Measurements from ENCODE around the gene TP53I11. TPM values are rescaled to one million over a fixed set of nuclear protein-coding genes. Genes with fewer than 3 reads are reported as not detected.
A peak's percentile ranks its signal among the peaks of the same experiment; 100 is the strongest.

The TP53I11 gene
- total RNA-seq, 1 donor from 2014 or later, result 6.8 TPM

DNA sequence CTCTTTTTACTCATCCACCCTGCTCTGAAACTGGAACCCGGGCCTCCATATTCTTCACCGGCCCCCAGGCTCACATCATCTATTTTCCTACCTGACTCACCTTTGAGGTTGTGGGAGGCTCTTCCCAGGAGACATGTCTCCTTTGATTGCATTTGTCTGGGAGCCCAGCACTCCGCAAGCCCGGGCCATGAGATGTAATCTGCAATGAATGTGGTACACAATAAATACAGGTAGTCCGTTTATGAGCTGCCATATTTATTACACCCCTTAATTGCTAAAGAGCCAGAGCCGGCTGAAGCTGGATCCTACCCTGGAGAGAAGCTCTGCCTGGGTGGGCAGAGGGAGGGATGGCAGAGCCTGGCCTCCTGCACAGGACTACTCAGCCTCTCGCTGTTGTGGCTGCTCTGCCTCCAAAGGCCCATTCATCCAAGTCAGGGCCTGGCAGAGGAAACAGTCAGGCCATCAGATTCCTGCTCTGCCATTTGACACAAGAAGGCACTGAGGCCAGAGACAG is 49.5 kb downstream of the TP53I11 start:
- Histone ChIP-seq H3K27ac (ENCODE audit: low read depth, low read length) (no peak overlapping the region), H3K4me3 (ENCODE audit: low read length in 3 of 3) (no peak overlapping the region), H3K9ac (ENCODE audit: low read depth in 1 of 3, low read length in 3 of 3) (no peak overlapping the region), H3K27me3 (ENCODE audit: control insufficient read depth in 3 of 3, insufficient read depth in 3 of 3, low read length in 3 of 3) (peaks cover 5 to 8% (median 5%) of the 10 kb centered on the region in 3 donors), H3K36me3 (ENCODE audit: control insufficient read depth in 3 of 3, insufficient read depth in 3 of 3, low read length in 3 of 3) (no peaks in the 10 kb centered on the region), H3K9me3 (ENCODE audit: control insufficient read depth in 3 of 3, low read length in 3 of 3) (peaks cover 0 to 4% (median 0%) of the 10 kb centered on the region in 3 donors), H3K4me1 (ENCODE audit: control insufficient read depth in 3 of 3, insufficient read depth in 3 of 3, low read length in 3 of 3) (no peaks in the 10 kb centered on the region)

DNA sequence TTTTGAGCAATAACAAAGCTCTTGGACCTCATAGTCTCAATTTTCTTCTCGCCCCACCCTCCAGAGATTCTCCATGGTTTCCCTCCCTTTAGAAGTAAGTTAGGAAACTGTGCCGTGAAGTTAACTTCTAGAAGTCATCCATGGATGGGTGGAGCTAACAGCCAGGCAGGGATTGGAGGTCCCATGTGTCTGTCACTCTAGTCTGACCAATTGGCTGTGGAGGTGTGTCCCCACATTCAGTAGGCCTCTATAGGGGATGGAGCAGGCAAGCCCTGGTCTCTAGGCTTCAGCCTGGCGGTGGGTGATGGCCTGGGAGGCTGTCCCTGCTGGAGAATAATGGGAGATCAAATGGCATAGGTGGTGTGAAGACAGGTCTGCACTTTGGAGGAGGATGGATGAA is 50.7 kb downstream of the TP53I11 start:
- Histone ChIP-seq H3K9me3 (ENCODE audit: control insufficient read depth in 3 of 3, low read length in 3 of 3) (peaks cover 0 to 4% (median 0%) of the 10 kb centered on the region in 3 donors), H3K9ac (ENCODE audit: low read depth in 1 of 3, low read length in 3 of 3) (no peak overlapping the region), H3K4me3 (ENCODE audit: low read length in 3 of 3) (no peak overlapping the region), H3K27me3 (ENCODE audit: control insufficient read depth in 3 of 3, insufficient read depth in 3 of 3, low read length in 3 of 3) (peaks cover 8 to 14% (median 11%) of the 10 kb centered on the region in 3 donors), H3K27ac (ENCODE audit: low read depth, low read length) (no peak overlapping the region), H3K36me3 (ENCODE audit: control insufficient read depth in 3 of 3, insufficient read depth in 3 of 3, low read length in 3 of 3) (no peaks in the 10 kb centered on the region), H3K4me1 (ENCODE audit: control insufficient read depth in 3 of 3, insufficient read depth in 3 of 3, low read length in 3 of 3) (no peaks in the 10 kb centered on the region)

DNA sequence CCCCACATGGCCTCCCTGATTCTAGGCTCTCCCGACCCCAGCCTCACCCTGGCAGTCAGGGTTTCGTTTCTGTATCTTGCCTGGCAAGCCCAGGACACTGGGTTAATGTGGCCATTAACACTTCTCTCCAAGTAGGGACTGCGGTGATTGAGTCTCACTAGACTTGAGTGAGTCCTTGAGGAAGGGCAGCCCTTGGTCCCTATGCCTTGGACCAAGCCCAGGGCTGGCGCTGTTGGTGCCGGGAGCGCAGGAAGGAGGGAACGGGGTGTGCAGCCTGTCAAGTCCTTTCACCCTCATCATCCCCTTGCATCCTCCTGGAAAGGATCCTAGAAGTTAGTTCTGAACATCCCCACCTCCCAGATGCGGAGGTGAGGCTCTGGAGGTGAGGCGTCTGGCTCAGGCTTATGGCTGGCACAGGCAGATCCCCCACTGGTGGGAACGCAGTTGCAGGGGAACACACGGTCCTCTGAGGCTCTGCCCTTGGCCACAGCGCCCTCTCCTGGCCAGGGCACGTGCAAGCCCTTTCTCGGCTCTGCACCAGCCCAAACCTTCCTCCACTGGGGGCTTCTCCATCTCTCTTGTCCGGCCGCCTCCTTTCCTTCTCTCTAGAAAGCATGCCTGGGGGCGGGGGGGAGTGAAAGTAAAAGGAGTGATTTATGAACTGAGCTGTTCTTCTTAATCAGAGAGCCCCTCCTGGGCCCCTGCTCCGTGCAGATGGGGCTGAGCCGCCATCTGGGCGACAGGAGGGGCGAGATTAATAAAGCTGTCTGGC is 56.7 kb downstream of the TP53I11 start:
- Histone ChIP-seq H3K9ac (ENCODE audit: low read depth in 1 of 3, low read length in 3 of 3) (peak overlapping the region in 1 of 3 donors; percentile 25), H3K27ac (ENCODE audit: low read depth, low read length) (no peak overlapping the region), H3K36me3 (ENCODE audit: control insufficient read depth in 3 of 3, insufficient read depth in 3 of 3, low read length in 3 of 3) (no peaks in the 10 kb centered on the region)

DNA sequence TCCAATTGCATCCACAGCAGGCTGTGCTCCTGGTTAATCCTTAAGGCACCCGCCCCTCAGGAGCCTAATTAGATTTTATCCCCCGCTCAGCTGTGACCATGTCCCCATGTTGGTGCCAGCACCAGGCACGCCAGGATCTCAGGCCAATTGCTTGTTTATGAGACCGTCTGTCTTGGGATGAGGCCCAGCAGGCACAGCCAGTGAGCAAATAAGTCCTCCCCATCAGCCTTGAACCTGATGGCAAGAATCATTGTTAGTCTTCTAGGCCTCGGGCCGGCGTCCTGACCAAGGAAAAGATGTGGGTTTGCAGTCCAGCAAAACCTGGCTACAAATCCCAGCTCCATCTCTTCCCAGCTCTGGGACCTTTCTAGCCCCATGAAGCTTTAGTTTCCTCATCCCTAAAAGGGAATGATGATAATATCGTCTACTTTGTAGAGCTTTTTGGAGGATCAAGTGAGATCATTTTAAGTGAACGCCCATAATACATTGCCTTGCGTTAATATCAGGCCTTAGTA is 57.3 kb downstream of the TP53I11 start:
- peaks cover 8 to 14% (median 8%) of the 10 kb centered on the region in 3 donors for H3K4me1 ChIP-seq (ENCODE audit: control insufficient read depth in 3 of 3, insufficient read depth in 3 of 3, low read length in 3 of 3)
- no peak overlapping the region for H3K4me3 ChIP-seq (ENCODE audit: low read length in 3 of 3)
- H3K36me3 ChIP-seq (ENCODE audit: control insufficient read depth in 3 of 3, insufficient read depth in 3 of 3, low read length in 3 of 3), result no peaks in the 10 kb centered on the region
- H3K27ac ChIP-seq (ENCODE audit: low read depth, low read length), result no peak overlapping the region
- H3K27me3 ChIP-seq (ENCODE audit: control insufficient read depth in 3 of 3, insufficient read depth in 3 of 3, low read length in 3 of 3), result peaks cover 6 to 20% (median 11%) of the 10 kb centered on the region in 3 donors
- H3K9ac ChIP-seq (ENCODE audit: low read depth in 1 of 3, low read length in 3 of 3), result no peak overlapping the region
- no peaks in the 10 kb centered on the region for H3K9me3 ChIP-seq (ENCODE audit: control insufficient read depth in 3 of 3, low read length in 3 of 3)

More for the DNA sequence above, 56.7 kb downstream of the TP53I11 start:
- peak overlapping the region in 1 of 3 donors; percentile 41 for H3K4me3 ChIP-seq (ENCODE audit: low read length in 3 of 3)
- H3K4me1 ChIP-seq (ENCODE audit: control insufficient read depth in 3 of 3, insufficient read depth in 3 of 3, low read length in 3 of 3), result peaks cover 8 to 14% (median 8%) of the 10 kb centered on the region in 3 donors
- peaks cover 6 to 20% (median 11%) of the 10 kb centered on the region in 3 donors for H3K27me3 ChIP-seq (ENCODE audit: control insufficient read depth in 3 of 3, insufficient read depth in 3 of 3, low read length in 3 of 3)
- peaks cover 0 to 4% (median 0%) of the 10 kb centered on the region in 3 donors for H3K9me3 ChIP-seq (ENCODE audit: control insufficient read depth in 3 of 3, low read length in 3 of 3)

DNA sequence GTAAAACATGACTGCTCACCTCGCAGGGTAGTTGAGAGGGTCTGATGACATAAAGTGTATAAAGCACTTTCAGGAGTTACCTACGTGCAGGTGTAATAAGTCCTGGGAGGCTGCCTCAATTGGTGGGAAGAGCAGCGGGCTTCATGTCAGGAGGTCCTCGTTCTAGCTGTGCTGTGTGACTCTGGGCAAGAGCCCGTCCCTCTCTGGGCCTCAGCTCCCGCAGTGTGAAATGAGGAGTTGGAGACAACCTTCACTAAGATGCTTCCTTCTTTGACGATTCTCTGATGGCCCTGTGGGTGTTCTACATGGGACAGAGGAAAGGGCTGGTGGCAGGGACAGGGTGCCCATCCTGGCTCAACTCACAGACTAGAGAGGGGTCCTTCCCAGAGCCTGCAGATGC is 57.8 kb downstream of the TP53I11 start:
- Histone ChIP-seq H3K4me1 (ENCODE audit: control insufficient read depth in 3 of 3, insufficient read depth in 3 of 3, low read length in 3 of 3) (peaks cover 8 to 14% (median 8%) of the 10 kb centered on the region in 3 donors), H3K9ac (ENCODE audit: low read depth in 1 of 3, low read length in 3 of 3) (no peak overlapping the region), H3K27me3 (ENCODE audit: control insufficient read depth in 3 of 3, insufficient read depth in 3 of 3, low read length in 3 of 3) (peaks cover 6 to 20% (median 11%) of the 10 kb centered on the region in 3 donors), H3K27ac (ENCODE audit: low read depth, low read length) (no peak overlapping the region), H3K36me3 (ENCODE audit: control insufficient read depth in 3 of 3, insufficient read depth in 3 of 3, low read length in 3 of 3) (no peaks in the 10 kb centered on the region), H3K9me3 (ENCODE audit: control insufficient read depth in 3 of 3, low read length in 3 of 3) (no peaks in the 10 kb centered on the region), H3K4me3 (ENCODE audit: low read length in 3 of 3) (no peak overlapping the region)

DNA sequence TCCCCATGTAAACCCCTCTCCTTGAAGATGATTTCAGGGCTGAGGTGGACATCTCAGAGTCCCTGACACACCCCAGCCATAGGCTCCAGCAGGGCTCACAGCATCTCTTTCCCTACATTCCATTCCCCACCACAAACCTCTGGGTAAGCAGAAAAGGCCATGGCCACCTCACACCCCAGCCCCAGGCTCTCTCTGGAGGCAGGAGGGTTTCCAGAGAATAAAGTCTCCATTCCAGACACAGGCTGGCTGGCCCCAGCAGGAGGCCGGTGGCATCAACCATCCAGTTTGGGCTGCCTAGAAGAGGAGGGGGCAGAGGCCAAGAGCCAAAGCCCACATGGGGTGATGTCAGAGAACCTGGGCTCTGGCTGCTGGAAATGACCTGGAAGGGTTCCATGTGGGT is 61.4 kb downstream of the TP53I11 start:
- no peaks in the 10 kb centered on the region for H3K27me3 ChIP-seq (ENCODE audit: control insufficient read depth in 3 of 3, insufficient read depth in 3 of 3, low read length in 3 of 3)
- H3K9me3 ChIP-seq (ENCODE audit: control insufficient read depth in 3 of 3, low read length in 3 of 3), result no peaks in the 10 kb centered on the region
- no peaks in the 10 kb centered on the region for H3K36me3 ChIP-seq (ENCODE audit: control insufficient read depth in 3 of 3, insufficient read depth in 3 of 3, low read length in 3 of 3)
- no peak overlapping the region for H3K9ac ChIP-seq (ENCODE audit: low read depth in 1 of 3, low read length in 3 of 3)
- no peak overlapping the region for H3K27ac ChIP-seq (ENCODE audit: low read depth, low read length)
- peaks cover 8 to 19% (median 14%) of the 10 kb centered on the region in 3 donors for H3K4me1 ChIP-seq (ENCODE audit: control insufficient read depth in 3 of 3, insufficient read depth in 3 of 3, low read length in 3 of 3)
- no peak overlapping the region for H3K4me3 ChIP-seq (ENCODE audit: low read length in 3 of 3)

DNA sequence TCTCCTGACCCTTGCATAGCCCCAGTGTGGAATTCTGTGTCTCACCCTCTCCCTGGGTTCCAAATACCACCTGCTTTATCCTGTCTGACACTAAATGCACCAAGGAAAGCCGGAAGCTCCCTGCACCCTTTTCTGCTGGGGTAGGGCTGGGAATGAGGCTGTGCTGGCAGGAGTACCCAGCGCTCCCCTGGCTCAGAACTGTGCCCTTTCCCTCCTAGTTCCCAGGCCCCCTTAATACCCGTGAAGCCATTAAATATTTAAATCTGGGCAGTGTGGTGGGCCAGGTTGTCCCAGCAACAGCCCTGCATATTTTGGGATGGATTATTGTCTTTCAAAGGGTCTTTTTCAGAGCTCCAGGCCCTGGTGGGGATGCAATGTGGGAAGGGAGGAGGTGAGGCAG is 63.0 kb downstream of the TP53I11 start:
- peaks cover 2 to 6% (median 4%) of the 10 kb centered on the region in 3 donors for H3K4me1 ChIP-seq (ENCODE audit: control insufficient read depth in 3 of 3, insufficient read depth in 3 of 3, low read length in 3 of 3)
- H3K36me3 ChIP-seq (ENCODE audit: control insufficient read depth in 3 of 3, insufficient read depth in 3 of 3, low read length in 3 of 3), result no peaks in the 10 kb centered on the region
- no peak overlapping the region for H3K4me3 ChIP-seq (ENCODE audit: low read length in 3 of 3)
- no peak overlapping the region for H3K27ac ChIP-seq (ENCODE audit: low read depth, low read length)
- no peaks in the 10 kb centered on the region for H3K9me3 ChIP-seq (ENCODE audit: control insufficient read depth in 3 of 3, low read length in 3 of 3)
- H3K27me3 ChIP-seq (ENCODE audit: control insufficient read depth in 3 of 3, insufficient read depth in 3 of 3, low read length in 3 of 3), result no peaks in the 10 kb centered on the region
- H3K9ac ChIP-seq (ENCODE audit: low read depth in 1 of 3, low read length in 3 of 3), result no peak overlapping the region

DNA sequence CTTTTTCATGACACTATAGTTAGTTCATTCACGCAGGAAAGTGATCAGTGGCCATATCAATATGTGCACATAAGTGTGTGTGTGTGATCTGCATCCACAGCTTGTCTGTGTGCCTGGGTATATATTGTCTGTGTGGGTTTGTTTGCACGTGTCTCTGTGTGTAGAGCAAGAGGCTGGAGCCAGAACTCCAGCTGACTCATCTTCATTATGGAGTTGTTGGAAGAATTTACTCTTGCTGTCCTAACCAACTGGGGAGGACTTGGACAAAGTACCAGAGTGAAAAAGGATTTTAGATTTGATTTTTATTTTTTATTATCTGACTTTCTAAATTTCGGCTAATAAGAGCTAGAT is 63.9 kb downstream of the TP53I11 start:
- Histone ChIP-seq H3K4me3 (ENCODE audit: low read length in 3 of 3) (no peak overlapping the region), H3K4me1 (ENCODE audit: control insufficient read depth in 3 of 3, insufficient read depth in 3 of 3, low read length in 3 of 3) (peaks cover 0 to 6% (median 4%) of the 10 kb centered on the region in 3 donors), H3K9ac (ENCODE audit: low read depth in 1 of 3, low read length in 3 of 3) (no peak overlapping the region), H3K36me3 (ENCODE audit: control insufficient read depth in 3 of 3, insufficient read depth in 3 of 3, low read length in 3 of 3) (no peaks in the 10 kb centered on the region), H3K27me3 (ENCODE audit: control insufficient read depth in 3 of 3, insufficient read depth in 3 of 3, low read length in 3 of 3) (peaks cover 0 to 2% (median 0%) of the 10 kb centered on the region in 3 donors), H3K9me3 (ENCODE audit: control insufficient read depth in 3 of 3, low read length in 3 of 3) (no peaks in the 10 kb centered on the region), H3K27ac (ENCODE audit: low read depth, low read length) (no peak overlapping the region)

DNA sequence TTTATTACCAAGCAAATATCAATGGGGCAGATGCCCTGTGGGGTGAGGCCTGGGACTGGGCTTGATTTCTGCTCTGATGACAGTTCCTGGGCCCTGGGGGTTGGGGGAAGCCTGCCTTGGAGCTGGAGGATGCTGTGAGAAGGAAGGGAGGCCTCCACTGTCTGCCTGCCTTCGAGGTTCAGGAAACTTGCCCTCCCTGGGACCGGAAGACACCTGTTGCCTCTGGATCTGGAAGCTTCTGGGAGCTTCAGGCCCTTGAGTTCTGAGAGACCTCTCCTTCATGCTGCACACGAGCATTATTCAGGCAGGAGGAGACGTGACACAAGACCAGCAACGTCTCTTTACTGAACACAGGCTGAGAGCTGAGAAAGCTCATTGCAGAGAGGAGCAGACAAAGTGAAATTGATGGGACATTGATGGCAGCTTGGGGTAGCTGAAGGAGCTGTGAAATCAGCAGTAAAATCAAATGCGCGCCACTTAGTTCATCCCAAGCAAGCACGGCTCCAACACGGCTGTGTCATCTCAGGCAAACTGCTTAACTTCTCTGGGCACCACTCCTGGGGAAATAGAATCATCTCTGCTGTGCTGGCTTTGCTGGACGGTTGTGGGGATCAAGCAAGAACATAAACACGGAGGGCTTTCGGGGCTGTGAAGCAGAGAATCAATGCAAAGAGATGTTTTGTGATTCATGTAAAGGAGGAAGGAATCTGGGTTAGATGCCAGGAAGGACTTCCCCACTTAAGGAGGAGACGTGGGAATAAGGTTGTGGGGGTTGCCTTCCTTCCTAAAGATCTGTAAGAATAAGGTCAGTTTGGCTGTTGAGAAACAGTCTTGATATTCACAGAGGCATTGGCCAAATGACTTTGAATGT is 64.5 kb downstream of the TP53I11 start:
- Histone ChIP-seq H3K36me3 (ENCODE audit: control insufficient read depth in 3 of 3, insufficient read depth in 3 of 3, low read length in 3 of 3) (no peaks in the 10 kb centered on the region), H3K4me3 (ENCODE audit: low read length in 3 of 3) (no peak overlapping the region), H3K9me3 (ENCODE audit: control insufficient read depth in 3 of 3, low read length in 3 of 3) (no peaks in the 10 kb centered on the region), H3K27ac (ENCODE audit: low read depth, low read length) (no peak overlapping the region), H3K4me1 (ENCODE audit: control insufficient read depth in 3 of 3, insufficient read depth in 3 of 3, low read length in 3 of 3) (peaks cover 0 to 6% (median 4%) of the 10 kb centered on the region in 3 donors), H3K9ac (ENCODE audit: low read depth in 1 of 3, low read length in 3 of 3) (no peak overlapping the region), H3K27me3 (ENCODE audit: control insufficient read depth in 3 of 3, insufficient read depth in 3 of 3, low read length in 3 of 3) (peaks cover 0 to 3% (median 0%) of the 10 kb centered on the region in 3 donors)

All from skeletal muscle tissue (tissue), 4 donors.